Stimulated activated naive B cell treated with anti-CD40 and anti-IgM and Interleukin-4, amounts not matched to agents 10 μg/mL and 1 μg/mL and 100 μg/mL, for 72 hours (primary cell): ENCODE data around the gene ZSCAN10.
"Not testable (repeated sequence)": the region's sequence is repeated elsewhere in the genome, so short reads cannot be mapped to it uniquely, and the experiment has no call there.

Source experiments
- ATAC-seq, 2 donors: fragments of 150-1000 bp; cut with Tn5 transposase; replicated peaks; 2 replicates each; pipeline ENCODE4 v1.10.0; 2021; ENCODE audit warnings: moderate library complexity in 1 of 2
- DNase-seq: peaks from one replicate; pipeline ENCODE4 v3.0.0; 2021
- H3K27ac Mint-ChIP-seq: one replicate; pipeline ENCODE4 v1.8.0; 2022; ENCODE audit warnings: mild to moderate bottlenecking, mixed read lengths
- H3K27me3 Mint-ChIP-seq, 2 donors: one replicate each; pipeline ENCODE4 v1.8.0; 2022; ENCODE audit warnings: mixed read lengths in 2 of 2
- H3K36me3 Mint-ChIP-seq, 2 donors: one replicate each; pipeline ENCODE4 v1.8.0; 2022; ENCODE audit warnings: mixed read lengths in 2 of 2, mild to moderate bottlenecking in 1 of 2
- H3K4me1 Mint-ChIP-seq, 2 donors: one replicate each; pipeline ENCODE4 v1.8.0; 2022; ENCODE audit warnings: mixed read lengths in 2 of 2, mild to moderate bottlenecking in 1 of 2
- H3K4me3 Mint-ChIP-seq, 2 donors: one replicate each; pipeline ENCODE4 v1.8.0; 2022; ENCODE audit warnings: mild to moderate bottlenecking in 2 of 2, mixed read lengths in 2 of 2, moderate library complexity in 1 of 2
- H3K9me3 Mint-ChIP-seq, 2 donors: one replicate each; pipeline ENCODE4 v1.8.0; 2022; ENCODE audit warnings: mixed read lengths in 2 of 2, mild to moderate bottlenecking in 1 of 2

Gene ZSCAN10

GRCh38 chr16:3060339-3061127 is 38.6 kb downstream of the ZSCAN10 start:
- DNase-seq (no peak), ATAC-seq (no peak)
- H3K27ac Mint-ChIP-seq = no peak overlapping the region
- no peaks in the 10 kb centered on the region for H3K27me3 Mint-ChIP-seq
- no peaks in the 10 kb centered on the region for H3K9me3 Mint-ChIP-seq
- H3K4me1 Mint-ChIP-seq = peaks cover 11 to 16% of the 10 kb centered on the region in 2 donors
- peak overlapping the region; percentile 87 to 97 for H3K4me3 Mint-ChIP-seq
- H3K36me3 Mint-ChIP-seq = peaks cover 0 to 6% of the 10 kb centered on the region in 2 donors

GRCh38 chr16:3059723-3060242 is 39.3 kb downstream of the ZSCAN10 start:
- peak overlapping the region; percentile 87 to 97 for H3K4me3 Mint-ChIP-seq
- peaks cover 15 to 23% of the 10 kb centered on the region in 2 donors for H3K4me1 Mint-ChIP-seq
- peaks cover 2 to 13% of the 10 kb centered on the region in 2 donors for H3K36me3 Mint-ChIP-seq

GRCh38 chr16:3059041-3059722 is 39.9 kb downstream of the ZSCAN10 start:
- Mint-ChIP-seq H3K4me1 (peaks cover 19 to 27% of the 10 kb centered on the region in 2 donors), H3K9me3 (no peaks in the 10 kb centered on the region), H3K4me3 (peak overlapping the region; percentile 87 to 97), H3K36me3 (peaks cover 5 to 16% of the 10 kb centered on the region in 2 donors), H3K27me3 (no peaks in the 10 kb centered on the region), H3K27ac (peak overlapping the region; percentile 90)
- peak; percentile 90 for ATAC-seq
- DNase-seq = peak; percentile 83

More at GRCh38 chr16:3059723-3060242, 39.3 kb downstream of the ZSCAN10 start:
- Mint-ChIP-seq H3K27me3 (no peaks in the 10 kb centered on the region), H3K27ac (peak overlapping the region; percentile 90), H3K9me3 (no peaks in the 10 kb centered on the region)
- DNase-seq (no peak), ATAC-seq (no peak)

GRCh38 chr16:3058139-3059030 is 40.7 kb downstream of the ZSCAN10 start:
- Mint-ChIP-seq H3K27ac (peak overlapping the region; percentile 67), H3K36me3 (peaks cover 11 to 23% of the 10 kb centered on the region in 2 donors), H3K4me1 (peaks cover 25 to 35% of the 10 kb centered on the region in 2 donors), H3K27me3 (no peaks in the 10 kb centered on the region), H3K9me3 (no peaks in the 10 kb centered on the region), H3K4me3 (peak overlapping the region; percentile 87 to 97)
- peak; percentile 20 for DNase-seq
- peak; percentile 65 to 70 for ATAC-seq

GRCh38 chr16:3057181-3058138 is 41.6 kb downstream of the ZSCAN10 start:
- Mint-ChIP-seq H3K36me3 (peaks cover 11 to 23% of the 10 kb centered on the region in 2 donors), H3K4me1 (peaks cover 25 to 36% of the 10 kb centered on the region in 2 donors), H3K27me3 (no peaks in the 10 kb centered on the region), H3K4me3 (no peak overlapping the region), H3K27ac (no peak overlapping the region), H3K9me3 (no peaks in the 10 kb centered on the region)
- ATAC-seq (no peak), DNase-seq (no peak)

GRCh38 chr16:3056336-3057180 is 42.5 kb downstream of the ZSCAN10 start:
- peaks cover 11 to 23% of the 10 kb centered on the region in 2 donors for H3K36me3 Mint-ChIP-seq
- no peak overlapping the region for H3K27ac Mint-ChIP-seq
- no peak for ATAC-seq
- peaks cover 25 to 36% of the 10 kb centered on the region in 2 donors for H3K4me1 Mint-ChIP-seq
- H3K4me3 Mint-ChIP-seq = no peak overlapping the region
- H3K27me3 Mint-ChIP-seq = no peaks in the 10 kb centered on the region
- no peaks in the 10 kb centered on the region for H3K9me3 Mint-ChIP-seq
- DNase-seq = no peak

- not testable (repeated sequence) for H3K27me3 Mint-ChIP-seq, DNase-seq, H3K9me3 Mint-ChIP-seq, H3K4me3 Mint-ChIP-seq, ATAC-seq, H3K27ac Mint-ChIP-seq
- Mint-ChIP-seq H3K4me1 (peaks cover 25 to 36% of the 10 kb centered on the region in 2 donors), H3K36me3 (peaks cover 11 to 23% of the 10 kb centered on the region in 2 donors)
Observed at GRCh38 chr16:3055734-3056115, 43.4 kb downstream of the ZSCAN10 start.

GRCh38 chr16:3054965-3055733 is 43.9 kb downstream of the ZSCAN10 start:
- H3K9me3 Mint-ChIP-seq = no peaks in the 10 kb centered on the region
- peaks cover 25 to 36% of the 10 kb centered on the region in 2 donors for H3K4me1 Mint-ChIP-seq
- peak overlapping the region in 1 of 2 donors; percentile 1 for H3K4me3 Mint-ChIP-seq
- peaks cover 0 to 7% of the 10 kb centered on the region in 2 donors for H3K27me3 Mint-ChIP-seq
- peak overlapping the region; percentile 53 for H3K27ac Mint-ChIP-seq
- ATAC-seq (no peak), DNase-seq (no peak)
- H3K36me3 Mint-ChIP-seq = peaks cover 11 to 23% of the 10 kb centered on the region in 2 donors

- H3K27ac Mint-ChIP-seq, ATAC-seq, H3K4me3 Mint-ChIP-seq, DNase-seq, H3K9me3 Mint-ChIP-seq: not testable (repeated sequence)
- peaks cover 11 to 23% of the 10 kb centered on the region in 2 donors for H3K36me3 Mint-ChIP-seq
- peaks cover 11 to 19% of the 10 kb centered on the region in 2 donors for H3K27me3 Mint-ChIP-seq
- H3K4me1 Mint-ChIP-seq = peaks cover 22 to 32% of the 10 kb centered on the region in 2 donors
Observed at GRCh38 chr16:3053330-3053710, 45.8 kb downstream of the ZSCAN10 start.

GRCh38 chr16:3052571-3053329 is 46.3 kb downstream of the ZSCAN10 start:
- not testable (repeated sequence) for H3K9me3 Mint-ChIP-seq, H3K27ac Mint-ChIP-seq, DNase-seq, ATAC-seq, H3K4me3 Mint-ChIP-seq
- H3K36me3 Mint-ChIP-seq = peaks cover 11 to 23% of the 10 kb centered on the region in 2 donors
- H3K27me3 Mint-ChIP-seq = peaks cover 17 to 23% of the 10 kb centered on the region in 2 donors
- peaks cover 24 to 37% of the 10 kb centered on the region in 2 donors for H3K4me1 Mint-ChIP-seq

GRCh38 chr16:3051494-3051893 is 47.6 kb downstream of the ZSCAN10 start:
- no peak for ATAC-seq
- H3K27ac Mint-ChIP-seq = no peak overlapping the region
- peaks cover 23 to 27% of the 10 kb centered on the region in 2 donors for H3K27me3 Mint-ChIP-seq
- H3K4me1 Mint-ChIP-seq = peaks cover 26 to 38% of the 10 kb centered on the region in 2 donors
- no peaks in the 10 kb centered on the region for H3K9me3 Mint-ChIP-seq
- no peak overlapping the region for H3K4me3 Mint-ChIP-seq
- no peak for DNase-seq
- H3K36me3 Mint-ChIP-seq = peaks cover 11 to 20% of the 10 kb centered on the region in 2 donors
